A549 (cell line): ENCODE data around the gene ERCC5. TPM values are rescaled to one million over a fixed set of nuclear protein-coding genes. Genes with fewer than 3 reads are reported as not detected.

Experiments
- ATAC-seq, 2 experiments: fragments of 200-7000 bp in 1 of 2; fragments of >200 bp in 1 of 2; cut with Nextera tagmentation in 1 of 2; cut with Tn5 transposase in 1 of 2; 3 replicates each; pipeline versions ENCODE4 v1.8.0 to v1.9.1; 2018 to 2020; ENCODE audit warnings: mild to moderate bottlenecking in 1 of 2, moderate library complexity in 1 of 2
- CTCF ChIA-PET: fragments of 300-600 bp; sonication (Branson Sonifier 250); formaldehyde crosslinking; extraction: SDS; loops from one replicate; lab custom pipeline; 2021; ENCODE audit warnings: antibody characterized with exemption, inconsistent platforms; lab: Yijun Ruan, JAX
- POLR2A ChIA-PET: fragments of 350-600 bp; formaldehyde crosslinking; extraction: SDS; loops from one replicate; lab custom pipeline; 2021; ENCODE audit warnings: antibody characterized with exemption, inconsistent platforms; lab: Yijun Ruan, JAX
- DNase-seq, 2 experiments: peaks; one replicate each; pipeline versions ENCODE4 v3.0.0 to v3.0.0-alpha.2; 2011 to 2016; ENCODE audit warnings: low read depth in 1 of 2, low spot score in 1 of 2
- FAIRE-seq: peaks from 2 replicates; lab custom pipeline; 2011; peaks lifted over from hg19 to GRCh38; lab: Jason Lieb, UNC
- H3K27ac ChIP-seq, 2 experiments: fragments of >200 bp; sonication (Bioruptor Twin); formaldehyde crosslinking; 3 replicates each; pipeline ENCODE4 v1.5.1; 2016 to 2017
- H3K4me1 ChIP-seq: fragments of >200 bp; sonication (Bioruptor Twin); formaldehyde crosslinking; 3 replicates; pipeline ENCODE4 v1.6.1; 2016
- H3K4me2 ChIP-seq: fragments of >200 bp; sonication (Bioruptor Twin); formaldehyde crosslinking; 3 replicates; pipeline ENCODE4 v1.6.1; 2016
- H3K4me3 ChIP-seq: fragments of >200 bp; sonication (Bioruptor Twin); formaldehyde crosslinking; 3 replicates; pipeline ENCODE4 v1.5.1; 2016
- H3K9me3 ChIP-seq: fragments of >200 bp; sonication (Bioruptor Twin); formaldehyde crosslinking; 3 replicates; pipeline ENCODE4 v1.6.1; 2016
- CHD4 ChIP-seq: fragments of 200-600 bp; sonication (generic); IDR thresholded peaks from 2 replicates; pipeline ENCODE4 v1.6.1; 2016; ENCODE audit warnings: antibody characterized with exemption, mild to moderate bottlenecking, borderline replicate concordance
- EHMT2 ChIP-seq: fragments of 200-600 bp; sonication (generic); IDR thresholded peaks from 2 replicates; pipeline ENCODE4 v1.6.1; 2016; ENCODE audit warnings: antibody characterized with exemption, low read depth, mild to moderate bottlenecking, moderate library complexity
- FOSL2 ChIP-seq, 2 experiments: fragments of 450-650 bp in 1 of 2; fragments of >200 bp in 1 of 2; sonication (Bioruptor Twin) in 1 of 2; formaldehyde crosslinking; IDR thresholded peaks; 2 replicates each; pipeline versions ENCODE4 v1.5.0 to v1.6.1; 2016 to 2020; ENCODE audit warnings: mild to moderate bottlenecking in 1 of 2, moderate library complexity in 1 of 2
- HDAC2 ChIP-seq: fragments of 200-600 bp; sonication (generic); IDR thresholded peaks from 2 replicates; pipeline ENCODE4 v1.6.1; 2016
- HOXB13 ChIP-seq: fragments of 250-450 bp; sonication (Bioruptor Pico); IDR thresholded peaks from 2 replicates; pipeline ENCODE4 v1.5.0; 2020; ENCODE audit warnings: low read depth, mild to moderate bottlenecking, moderate library complexity
- JUN ChIP-seq, 2 experiments: fragments of >200 bp; sonication (Bioruptor Twin); formaldehyde crosslinking; IDR thresholded peaks; 2 replicates in 1 of 2; 3 replicates in 1 of 2; pipeline ENCODE4 v1.6.1; 2016 to 2017
- JUNB ChIP-seq: fragments of >200 bp; sonication (Bioruptor Twin); formaldehyde crosslinking; IDR thresholded peaks from 2 replicates; pipeline ENCODE4 v1.6.1; 2016
- KDM1A ChIP-seq: fragments of 200-600 bp; sonication (generic); IDR thresholded peaks from 2 replicates; pipeline ENCODE4 v1.6.1; 2016; ENCODE audit warnings: low read depth, mild to moderate bottlenecking
- NFE2L2 ChIP-seq: fragments of 150-350 bp; conservative IDR thresholded peaks from 2 replicates; pipeline ENCODE4 v1.6.1; 2014; ENCODE audit warnings: low read length
- PHF8 ChIP-seq: fragments of 200-600 bp; sonication (generic); IDR thresholded peaks from 2 replicates; pipeline ENCODE4 v1.6.1; 2016; ENCODE audit warnings: low read depth, mild to moderate bottlenecking, antibody characterized with exemption, moderate library complexity, borderline replicate concordance
- POLR2AphosphoS2 ChIP-seq: conservative IDR thresholded peaks from 2 replicates; pipeline ENCODE4 v1.6.1; 2012; ENCODE audit warnings: low read length, improper control_type of control experiment, inconsistent platforms
- SMC3 ChIP-seq: fragments of >200 bp; sonication (Bioruptor Twin); formaldehyde crosslinking; IDR thresholded peaks from 3 replicates; pipeline ENCODE4 v1.6.1; 2018; ENCODE audit warnings: inconsistent platforms
- SREBF2 ChIP-seq: fragments of 450-650 bp; IDR thresholded peaks from 2 replicates; pipeline ENCODE4 v1.6.1; 2014; ENCODE audit warnings: mild to moderate bottlenecking, moderate library complexity
- WGBS: methylation state at CpG from one replicate; pipeline ENCODE4 v1.1.6; 2017; ENCODE audit errors: missing lambda C conversion rate; 5-methylcytosine and 5-hydroxymethylcytosine counted together
- polyA plus RNA-seq, 4 experiments: library from polyadenylated mRNA; depleted of rRNA in 3 of 4; stranded (reverse); fragments of >200 nt; fragmentation: RNase III in 1 of 4; extraction: RNeasy Plus Mini Kit Qiagen cat#74134 plus additional on column Dnase treatment in 1 of 4; gene quantifications; 2 replicates in 3 of 4; 3 replicates in 1 of 4; pipeline ENCODE4 v1.2.3, GENCODE V29; 2011 to 2017
- TF ChIP-seq, protein P1 (sequence below): fragments of >200 bp; sonication (Bioruptor Twin); formaldehyde crosslinking; IDR thresholded peaks from 3 replicates; pipeline ENCODE4 v1.6.1; 2016
- TF ChIP-seq, protein P2 (sequence below): fragments of 200-600 bp; sonication (generic); IDR thresholded peaks from 2 replicates; pipeline ENCODE4 v1.6.1; 2016; ENCODE audit warnings: antibody characterized with exemption, mild to moderate bottlenecking, moderate library complexity
- TF ChIP-seq, protein P3 (sequence below): fragments of 250-450 bp; sonication (Bioruptor Pico); IDR thresholded peaks from 2 replicates; pipeline ENCODE4 v1.5.0; 2021; ENCODE audit warnings: mild to moderate bottlenecking, moderate library complexity, borderline replicate concordance
- TF ChIP-seq, protein P4 (sequence below): IDR thresholded peaks from 2 replicates; pipeline ENCODE4 v1.6.1; 2012; ENCODE audit warnings: low read depth, borderline replicate concordance
- TF ChIP-seq, protein P5 (sequence below): IDR thresholded peaks from 2 replicates; pipeline ENCODE4 v1.6.1; 2012

The ERCC5 gene
- polyA plus RNA-seq, 2 of the 4 experiments (the other 2 are of a cell fraction) = 19.3 to 24.4 TPM

DNA sequence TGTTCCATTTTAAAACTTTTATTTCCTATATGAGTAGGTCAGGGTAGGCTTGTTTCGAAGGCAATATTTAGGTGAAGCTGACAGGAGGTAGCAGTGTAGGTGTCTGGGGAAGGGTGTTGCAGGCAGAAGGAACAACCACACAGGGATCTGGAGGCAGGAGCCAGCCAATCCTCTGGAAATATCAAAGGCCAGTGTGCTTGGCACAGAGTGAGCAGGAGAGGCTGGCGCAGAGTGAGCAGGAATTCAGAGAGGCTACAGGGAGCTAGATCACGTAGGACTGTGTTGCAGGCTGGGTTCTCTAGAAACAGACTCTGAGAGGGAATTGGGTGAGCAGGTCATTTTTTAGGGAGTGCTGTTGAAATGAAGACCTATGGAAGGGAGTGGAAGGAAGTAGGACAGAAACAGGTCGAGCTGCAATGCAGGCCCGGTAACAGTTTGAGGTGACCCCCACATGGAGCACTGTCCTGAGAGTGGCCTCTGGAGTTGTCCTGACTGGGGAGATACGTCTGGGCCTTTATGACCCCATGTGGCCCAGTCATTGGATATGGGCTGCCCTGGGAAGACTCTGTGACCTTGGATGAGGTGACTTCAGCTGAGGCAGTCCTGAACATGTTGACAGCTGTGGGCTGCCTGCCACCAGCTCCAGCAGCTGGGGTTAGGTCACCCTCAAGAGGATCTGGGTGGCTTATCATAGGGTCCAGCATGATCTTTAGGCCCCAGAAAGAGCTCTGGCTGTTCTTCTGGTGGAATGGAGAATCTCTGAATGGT, 51.7 kb downstream of the ERCC5 start:
- ATAC-seq = no peak
- POLR2A ChIA-PET = no interaction called here
- FAIRE-seq = no peak
- WGBS = 73% methylated on average over 5 of the region's 6 CpGs
- Histone ChIP-seq H3K27ac (no peak overlapping the region), H3K4me2 (no peak overlapping the region), H3K4me3 (no peak overlapping the region), H3K4me1 (no peaks in the 10 kb centered on the region), H3K9me3 (no peaks in the 10 kb centered on the region)
- TF ChIP-seq HOXB13 (no peak), NFE2L2 (no peak), CHD4 (no peak), POLR2AphosphoS2 (no peak), PHF8 (no peak), JUNB (no peak), FOSL2 (IDR thresholded peaks at IDR 0.05) (no peak), FOSL2 (CRISPR knock-in tag; IDR thresholded peaks at IDR 0.05) (no peak)
- TF ChIP-seq, protein P1, sequence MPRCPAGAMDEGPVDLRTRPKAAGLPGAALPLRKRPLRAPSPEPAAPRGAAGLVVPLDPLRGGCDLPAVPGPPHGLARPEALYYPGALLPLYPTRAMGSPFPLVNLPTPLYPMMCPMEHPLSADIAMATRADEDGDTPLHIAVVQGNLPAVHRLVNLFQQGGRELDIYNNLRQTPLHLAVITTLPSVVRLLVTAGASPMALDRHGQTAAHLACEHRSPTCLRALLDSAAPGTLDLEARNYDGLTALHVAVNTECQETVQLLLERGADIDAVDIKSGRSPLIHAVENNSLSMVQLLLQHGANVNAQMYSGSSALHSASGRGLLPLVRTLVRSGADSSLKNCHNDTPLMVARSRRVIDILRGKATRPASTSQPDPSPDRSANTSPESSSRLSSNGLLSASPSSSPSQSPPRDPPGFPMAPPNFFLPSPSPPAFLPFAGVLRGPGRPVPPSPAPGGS = no peak
- CTCF ChIA-PET = interaction anchor here (1.2 kb wide), 1 partner anchor 27 kb away, joined by 5 read pairs; no protein-coding TSS in a partner anchor
- no peak for DNase-seq

DNA sequence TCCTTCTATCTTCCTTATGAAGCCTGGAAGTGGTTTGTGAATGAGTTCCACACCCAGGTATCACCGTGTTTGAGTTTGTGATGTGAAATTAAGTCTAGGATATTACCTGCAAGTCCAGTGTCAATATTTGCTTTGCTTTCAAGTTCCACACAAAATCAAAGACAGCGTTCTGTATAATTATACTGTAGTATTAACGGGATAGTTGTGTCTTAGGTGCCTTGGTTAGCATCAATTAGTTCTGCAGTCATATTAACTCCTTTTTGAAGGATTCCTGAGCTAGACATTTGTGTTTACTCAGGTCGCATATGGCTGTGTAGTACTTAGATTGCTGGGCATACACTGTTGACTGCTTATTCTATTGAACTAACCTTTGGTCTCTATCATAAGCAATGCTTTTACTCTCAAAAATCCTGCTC, 54.4 kb downstream of the ERCC5 start:
- CTCF ChIA-PET = interaction anchor here (1.1 kb wide), 1 partner anchor 16 kb away, joined by 3 read pairs; no protein-coding TSS in a partner anchor

More for the DNA sequence above, 54.4 kb downstream of the ERCC5 start:
- H3K4me3 ChIP-seq = no peak overlapping the region
- no peak for ATAC-seq
- 4% methylated on average over 4 of the region's 4 CpGs for WGBS
- H3K9me3 ChIP-seq = no peaks in the 10 kb centered on the region
- no peak for DNase-seq
- POLR2A ChIA-PET = no interaction called here
- H3K27ac ChIP-seq = no peak overlapping the region
- FAIRE-seq = no peak
- no peaks in the 10 kb centered on the region for H3K4me1 ChIP-seq
- no peak for TF ChIP-seq SREBF2
- TF ChIP-seq, protein P2, sequence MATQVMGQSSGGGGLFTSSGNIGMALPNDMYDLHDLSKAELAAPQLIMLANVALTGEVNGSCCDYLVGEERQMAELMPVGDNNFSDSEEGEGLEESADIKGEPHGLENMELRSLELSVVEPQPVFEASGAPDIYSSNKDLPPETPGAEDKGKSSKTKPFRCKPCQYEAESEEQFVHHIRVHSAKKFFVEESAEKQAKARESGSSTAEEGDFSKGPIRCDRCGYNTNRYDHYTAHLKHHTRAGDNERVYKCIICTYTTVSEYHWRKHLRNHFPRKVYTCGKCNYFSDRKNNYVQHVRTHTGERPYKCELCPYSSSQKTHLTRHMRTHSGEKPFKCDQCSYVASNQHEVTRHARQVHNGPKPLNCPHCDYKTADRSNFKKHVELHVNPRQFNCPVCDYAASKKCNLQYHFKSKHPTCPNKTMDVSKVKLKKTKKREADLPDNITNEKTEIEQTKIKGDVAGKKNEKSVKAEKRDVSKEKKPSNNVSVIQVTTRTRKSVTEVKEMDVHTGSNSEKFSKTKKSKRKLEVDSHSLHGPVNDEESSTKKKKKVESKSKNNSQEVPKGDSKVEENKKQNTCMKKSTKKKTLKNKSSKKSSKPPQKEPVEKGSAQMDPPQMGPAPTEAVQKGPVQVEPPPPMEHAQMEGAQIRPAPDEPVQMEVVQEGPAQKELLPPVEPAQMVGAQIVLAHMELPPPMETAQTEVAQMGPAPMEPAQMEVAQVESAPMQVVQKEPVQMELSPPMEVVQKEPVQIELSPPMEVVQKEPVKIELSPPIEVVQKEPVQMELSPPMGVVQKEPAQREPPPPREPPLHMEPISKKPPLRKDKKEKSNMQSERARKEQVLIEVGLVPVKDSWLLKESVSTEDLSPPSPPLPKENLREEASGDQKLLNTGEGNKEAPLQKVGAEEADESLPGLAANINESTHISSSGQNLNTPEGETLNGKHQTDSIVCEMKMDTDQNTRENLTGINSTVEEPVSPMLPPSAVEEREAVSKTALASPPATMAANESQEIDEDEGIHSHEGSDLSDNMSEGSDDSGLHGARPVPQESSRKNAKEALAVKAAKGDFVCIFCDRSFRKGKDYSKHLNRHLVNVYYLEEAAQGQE = no peak
- TF ChIP-seq KDM1A = no peak
- TF ChIP-seq, protein P3, sequence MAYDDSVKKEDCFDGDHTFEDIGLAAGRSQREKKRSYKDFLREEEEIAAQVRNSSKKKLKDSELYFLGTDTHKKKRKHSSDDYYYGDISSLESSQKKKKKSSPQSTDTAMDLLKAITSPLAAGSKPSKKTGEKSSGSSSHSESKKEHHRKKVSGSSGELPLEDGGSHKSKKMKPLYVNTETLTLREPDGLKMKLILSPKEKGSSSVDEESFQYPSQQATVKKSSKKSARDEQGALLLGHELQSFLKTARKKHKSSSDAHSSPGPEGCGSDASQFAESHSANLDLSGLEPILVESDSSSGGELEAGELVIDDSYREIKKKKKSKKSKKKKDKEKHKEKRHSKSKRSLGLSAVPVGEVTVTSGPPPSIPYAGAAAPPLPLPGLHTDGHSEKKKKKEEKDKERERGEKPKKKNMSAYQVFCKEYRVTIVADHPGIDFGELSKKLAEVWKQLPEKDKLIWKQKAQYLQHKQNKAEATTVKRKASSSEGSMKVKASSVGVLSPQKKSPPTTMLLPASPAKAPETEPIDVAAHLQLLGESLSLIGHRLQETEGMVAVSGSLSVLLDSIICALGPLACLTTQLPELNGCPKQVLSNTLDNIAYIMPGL = no peak
- TF ChIP-seq, protein P4, sequence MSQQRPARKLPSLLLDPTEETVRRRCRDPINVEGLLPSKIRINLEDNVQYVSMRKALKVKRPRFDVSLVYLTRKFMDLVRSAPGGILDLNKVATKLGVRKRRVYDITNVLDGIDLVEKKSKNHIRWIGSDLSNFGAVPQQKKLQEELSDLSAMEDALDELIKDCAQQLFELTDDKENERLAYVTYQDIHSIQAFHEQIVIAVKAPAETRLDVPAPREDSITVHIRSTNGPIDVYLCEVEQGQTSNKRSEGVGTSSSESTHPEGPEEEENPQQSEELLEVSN = no peak
- no peak for TF ChIP-seq SMC3
- TF ChIP-seq HDAC2 = no peak
- TF ChIP-seq EHMT2 = no peak
- no peak for TF ChIP-seq JUN (IDR thresholded peaks at IDR 0.05)
- TF ChIP-seq, protein P5, sequence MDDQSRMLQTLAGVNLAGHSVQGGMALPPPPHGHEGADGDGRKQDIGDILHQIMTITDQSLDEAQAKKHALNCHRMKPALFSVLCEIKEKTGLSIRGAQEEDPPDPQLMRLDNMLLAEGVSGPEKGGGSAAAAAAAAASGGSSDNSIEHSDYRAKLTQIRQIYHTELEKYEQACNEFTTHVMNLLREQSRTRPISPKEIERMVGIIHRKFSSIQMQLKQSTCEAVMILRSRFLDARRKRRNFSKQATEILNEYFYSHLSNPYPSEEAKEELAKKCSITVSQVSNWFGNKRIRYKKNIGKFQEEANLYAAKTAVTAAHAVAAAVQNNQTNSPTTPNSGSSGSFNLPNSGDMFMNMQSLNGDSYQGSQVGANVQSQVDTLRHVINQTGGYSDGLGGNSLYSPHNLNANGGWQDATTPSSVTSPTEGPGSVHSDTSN = no peak
- no peak overlapping the region; the same call in 2 of the 3 replicates for H3K4me2 ChIP-seq
